Fibroblast of skin of scalp (primary cell): Measurements from ENCODE around the gene SHC3.

ENCODE experiments used
- DNase-seq: peaks from one replicate; pipeline ENCODE4 v3.0.0-alpha.2; 2013

Gene SHC3

DNA sequence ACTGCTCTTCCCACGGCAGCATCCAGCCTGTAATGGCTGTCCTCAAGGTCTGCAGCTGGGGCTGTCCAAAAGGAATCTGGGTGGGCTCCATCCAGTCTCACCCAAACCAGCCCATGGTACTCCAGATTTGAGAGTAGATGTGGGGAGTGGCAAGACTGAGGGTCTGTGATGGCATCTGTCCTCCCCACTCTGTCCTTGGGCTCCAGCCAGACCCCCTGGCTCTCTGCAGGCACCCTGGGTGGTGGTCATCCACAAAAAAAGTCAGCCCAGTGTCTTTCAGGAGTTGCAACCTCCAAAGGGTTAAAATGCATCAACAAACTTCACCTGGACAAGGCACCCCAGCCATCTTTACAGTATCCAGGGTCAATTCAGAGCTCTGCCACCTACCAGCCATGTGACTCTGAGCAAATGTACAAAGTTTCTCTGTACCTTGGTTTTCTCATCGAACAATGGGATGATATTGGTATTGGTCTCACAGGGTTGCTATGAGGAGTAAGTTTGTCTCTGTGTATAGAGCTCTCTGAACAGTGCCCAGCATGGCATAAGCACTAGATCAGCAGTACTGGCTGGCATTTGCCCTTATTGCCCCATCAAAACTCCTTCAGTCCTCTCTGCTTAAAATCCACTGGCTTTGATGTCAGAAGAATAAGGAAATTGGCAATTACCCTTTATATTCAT lies 194.6 kb downstream of the SHC3 start:
- no peak for DNase-seq

DNA sequence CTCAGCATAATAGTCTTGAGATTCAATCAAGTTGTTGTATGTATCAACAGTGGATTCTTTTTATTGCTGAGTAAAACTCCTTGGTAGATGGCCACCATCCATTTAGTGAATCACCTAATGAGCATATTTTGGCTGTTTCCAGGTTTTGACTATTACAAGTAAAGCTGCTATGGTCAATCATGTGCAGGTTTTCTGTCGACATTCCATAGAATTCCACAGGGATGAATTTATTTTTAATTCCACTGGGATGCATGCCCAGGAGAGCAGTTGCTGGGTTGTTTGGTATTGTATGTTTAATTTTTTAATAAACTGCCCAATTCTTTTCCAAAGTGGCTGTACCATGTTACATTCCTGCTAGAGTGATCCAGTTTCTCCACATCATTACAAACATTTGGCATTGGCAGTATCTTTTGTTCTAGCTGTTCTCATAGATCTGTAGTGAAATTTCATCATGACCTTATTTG lies 197.8 kb downstream of the SHC3 start:
- peak; percentile 68 for DNase-seq

DNA sequence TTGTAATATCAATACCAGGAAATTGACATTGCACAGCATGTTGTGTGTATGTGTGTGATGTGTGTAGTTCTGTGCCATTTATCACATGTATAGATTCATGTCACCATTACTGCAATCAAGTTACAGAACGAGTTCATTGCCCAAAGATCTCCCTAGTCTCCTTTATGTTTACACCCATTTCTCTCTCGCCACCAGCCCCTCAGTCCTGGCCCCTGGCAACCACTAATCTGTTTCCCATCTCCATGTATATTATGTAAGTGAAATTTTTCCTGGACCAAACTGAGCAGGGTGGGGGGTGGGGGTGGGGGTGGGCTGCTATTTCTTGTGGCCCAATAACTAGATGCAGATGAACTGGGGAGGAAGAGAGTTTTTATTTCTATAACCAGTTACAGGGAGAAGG lies 198.8 kb downstream of the SHC3 start:
- DNase-seq = no peak

DNA sequence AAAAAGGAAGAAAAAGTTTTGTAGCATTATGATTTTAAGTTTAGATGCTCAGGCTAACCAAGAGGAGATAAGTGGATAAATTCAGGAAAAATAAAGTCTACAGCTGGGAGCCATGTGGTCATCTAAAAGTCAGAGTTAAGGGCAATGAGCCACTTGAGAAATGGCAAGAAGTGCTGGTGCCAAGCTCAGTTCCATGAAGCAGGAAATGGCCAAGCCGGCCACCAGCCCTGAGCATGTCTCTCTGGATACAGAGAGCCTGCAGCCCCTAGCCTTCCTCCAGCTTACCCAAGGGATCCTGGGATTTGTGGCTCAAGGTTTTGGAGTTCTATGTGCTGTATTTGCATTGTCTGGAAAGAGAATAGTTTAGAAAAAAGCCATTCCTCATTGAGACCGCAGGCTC lies 199.6 kb downstream of the SHC3 start:
- no peak for DNase-seq

DNA sequence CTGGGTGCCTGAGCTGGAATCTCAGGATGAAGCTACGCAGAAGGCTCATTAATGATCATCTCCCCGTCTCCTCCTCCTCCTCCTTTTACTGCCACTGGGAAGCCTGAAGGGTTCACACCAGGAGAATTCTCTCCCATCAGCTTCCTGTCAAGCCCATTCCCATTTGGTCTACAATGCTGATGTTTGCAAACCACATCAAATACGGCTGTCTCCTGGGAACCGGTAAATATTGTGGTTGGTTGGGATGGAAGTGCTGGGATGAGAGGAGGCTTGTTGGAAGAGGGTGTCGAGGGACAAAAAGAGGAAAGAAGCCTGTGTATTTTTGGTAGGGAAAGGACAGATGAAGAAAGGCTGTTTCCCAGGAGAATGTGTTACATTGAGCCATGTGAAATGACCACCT lies 200.6 kb downstream of the SHC3 start:
- DNase-seq = no peak

DNA sequence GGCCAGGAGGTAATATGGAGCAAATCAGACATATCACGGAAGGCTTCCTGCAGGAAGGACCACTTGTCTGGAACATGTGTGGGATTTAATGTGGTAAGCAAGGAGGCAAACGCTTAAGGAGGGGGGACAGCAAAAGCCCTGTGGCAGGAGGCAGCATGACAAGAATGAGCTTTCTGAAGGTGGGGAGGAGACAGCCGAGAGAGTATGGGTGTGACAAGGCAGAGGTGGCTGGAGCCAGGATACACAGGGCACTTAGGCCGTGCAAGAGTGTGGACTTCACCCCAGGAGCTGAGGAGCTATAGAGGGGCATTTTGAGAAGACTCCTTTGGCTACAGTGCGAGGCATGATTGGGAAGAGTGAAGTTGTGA lies 201.7 kb downstream of the SHC3 start:
- DNase-seq = no peak

DNA sequence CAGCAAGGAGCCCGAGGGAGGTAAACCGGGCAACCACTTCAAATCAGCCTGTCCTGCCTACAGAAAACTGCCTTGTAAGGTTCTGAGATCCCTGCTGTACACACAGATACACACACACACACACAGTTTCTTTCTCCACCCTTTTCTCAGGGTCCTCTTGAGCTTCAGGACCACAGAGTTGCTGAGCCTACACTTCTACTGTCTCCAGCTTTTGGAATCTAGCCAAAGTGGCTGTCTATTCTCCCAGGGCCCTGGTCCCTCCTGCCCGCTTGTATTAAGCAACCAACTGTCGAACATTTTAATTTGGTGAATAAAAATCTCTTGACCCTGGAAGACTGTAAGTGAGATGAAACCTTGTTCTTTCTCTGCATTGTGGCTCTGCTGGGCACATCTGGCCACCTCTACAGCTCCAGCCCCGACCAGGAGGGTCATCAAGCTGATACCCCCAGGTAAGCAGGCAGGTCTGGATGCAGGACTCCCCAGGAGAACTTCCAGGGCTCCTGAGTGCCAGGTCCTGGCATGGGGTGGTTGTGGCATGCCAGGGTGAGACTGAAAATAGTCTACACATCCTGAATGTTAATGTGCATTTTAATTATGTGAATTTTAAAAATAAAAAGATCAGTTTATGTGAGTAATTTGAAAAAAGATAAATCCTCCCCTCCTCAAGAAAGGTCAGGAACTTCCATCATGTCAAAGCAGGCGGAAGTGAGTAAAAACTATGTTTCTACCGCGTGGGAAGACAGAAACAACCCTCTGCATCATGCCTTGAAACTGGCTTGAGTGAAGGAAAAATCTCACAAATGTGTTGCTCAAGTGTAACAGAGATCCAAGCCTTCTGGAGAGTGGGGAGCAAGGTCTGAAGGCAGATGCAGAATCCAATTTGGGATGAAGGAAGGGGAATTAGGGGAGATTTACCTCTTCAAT lies 202.4 kb downstream of the SHC3 start:
- DNase-seq = no peak

DNA sequence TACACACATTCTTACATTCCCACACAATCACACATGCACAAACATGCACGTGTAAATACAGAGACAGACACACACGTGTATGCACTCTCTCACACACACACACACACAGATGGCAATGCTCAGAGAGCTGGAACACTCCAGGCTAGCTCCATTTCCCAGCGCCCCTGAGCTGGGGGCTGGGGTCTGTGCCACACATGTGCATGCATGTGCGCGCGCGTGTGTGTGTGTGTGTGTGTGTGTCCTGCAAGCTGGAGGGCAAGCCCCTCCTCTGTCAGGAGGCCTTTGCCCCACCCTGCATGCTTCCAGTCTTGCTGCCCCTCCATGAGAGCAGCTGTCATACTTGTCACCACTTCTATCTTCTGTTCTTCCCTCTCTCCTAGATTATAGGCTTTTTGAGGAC lies 204.0 kb downstream of the SHC3 start:
- DNase-seq = no peak

DNA sequence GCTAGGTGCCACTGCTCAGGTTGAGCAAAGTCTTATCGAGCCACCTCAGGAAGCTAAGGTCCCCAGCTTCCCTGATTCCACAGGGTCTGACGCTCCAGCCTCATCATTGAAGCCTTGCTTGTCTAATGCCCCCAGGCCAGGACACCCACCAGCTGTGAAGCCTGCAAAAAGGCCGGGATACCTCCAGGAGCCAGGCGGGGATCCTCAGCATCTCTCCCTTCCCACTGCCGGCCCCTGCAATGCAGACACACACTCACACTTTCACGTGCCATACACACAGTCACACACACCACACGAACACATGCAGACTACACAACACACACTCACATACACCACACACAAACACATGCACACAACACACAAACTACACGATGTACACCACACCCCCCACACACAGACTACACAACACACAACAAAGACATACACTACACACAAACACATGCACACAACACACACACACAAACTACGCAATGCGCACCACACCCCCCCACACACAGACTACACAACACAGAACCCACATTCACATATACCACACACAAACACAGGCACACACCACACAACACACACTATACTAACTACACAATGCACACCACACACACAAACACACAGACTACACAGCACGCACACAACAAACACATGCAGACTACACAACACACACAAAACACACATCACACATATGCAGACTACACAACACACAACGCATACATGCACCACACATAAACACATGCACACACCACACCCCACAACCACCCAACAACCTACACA lies 205.2 kb downstream of the SHC3 start:
- DNase-seq = no peak

DNA sequence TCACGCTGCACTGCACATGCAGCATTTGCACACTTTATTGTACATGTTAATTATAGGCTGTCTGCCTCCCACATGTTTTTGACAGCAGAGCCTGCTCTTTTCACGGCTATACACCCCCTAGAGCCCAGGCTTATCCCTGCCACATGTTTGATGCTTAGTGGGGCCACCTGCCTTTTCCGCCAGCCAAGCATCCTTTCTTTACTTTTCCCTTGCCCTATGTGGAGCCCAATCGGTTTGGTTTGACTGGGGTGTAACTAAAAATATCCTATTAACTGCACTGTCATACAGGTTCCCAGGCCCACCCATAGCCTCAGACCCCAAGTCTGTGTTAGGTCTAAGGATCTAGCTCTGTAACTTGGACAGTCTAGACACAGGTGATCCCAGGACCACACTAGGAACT lies 206.2 kb downstream of the SHC3 start:
- no peak for DNase-seq

DNA sequence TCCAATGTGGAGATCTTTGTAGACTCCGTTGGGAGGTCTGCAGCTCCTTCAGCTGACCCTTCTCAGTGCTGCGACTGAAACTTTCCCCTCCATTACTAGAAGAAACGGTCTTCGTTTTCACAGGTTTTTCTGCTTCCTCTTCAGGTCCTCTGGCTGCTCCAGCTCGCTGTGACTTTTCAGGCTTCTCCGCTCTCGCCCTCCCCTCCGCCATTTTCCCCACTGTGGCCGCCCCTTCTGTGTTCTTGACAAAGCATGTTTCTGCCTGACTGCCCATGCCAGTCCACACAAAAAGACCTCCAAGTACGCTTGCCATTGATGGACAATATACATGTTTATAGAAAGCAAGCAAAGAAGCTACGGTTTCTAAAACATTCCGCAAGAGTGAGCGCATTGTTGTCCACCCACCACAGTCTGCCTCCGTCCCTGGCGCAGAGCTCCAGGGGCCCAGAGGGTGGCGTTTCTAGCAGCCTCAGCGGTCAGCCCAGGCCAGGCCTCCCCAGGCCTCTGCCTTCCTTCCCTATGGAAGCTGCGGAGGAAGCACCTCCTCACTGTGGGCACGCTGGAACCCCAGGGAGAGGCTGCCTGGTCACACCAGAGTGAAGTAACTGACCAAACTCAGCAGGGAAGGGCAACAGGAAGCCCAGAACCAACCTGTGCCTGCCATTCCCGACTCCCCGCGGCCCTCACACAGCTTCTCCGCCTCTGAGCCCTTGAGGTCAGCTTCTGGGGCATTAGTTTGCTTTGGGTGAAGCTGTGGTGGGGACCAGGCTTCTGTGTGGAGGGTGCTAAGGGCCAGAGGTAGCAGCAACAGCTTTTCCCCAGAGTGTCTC lies 207.3 kb downstream of the SHC3 start:
- no peak for DNase-seq

DNA sequence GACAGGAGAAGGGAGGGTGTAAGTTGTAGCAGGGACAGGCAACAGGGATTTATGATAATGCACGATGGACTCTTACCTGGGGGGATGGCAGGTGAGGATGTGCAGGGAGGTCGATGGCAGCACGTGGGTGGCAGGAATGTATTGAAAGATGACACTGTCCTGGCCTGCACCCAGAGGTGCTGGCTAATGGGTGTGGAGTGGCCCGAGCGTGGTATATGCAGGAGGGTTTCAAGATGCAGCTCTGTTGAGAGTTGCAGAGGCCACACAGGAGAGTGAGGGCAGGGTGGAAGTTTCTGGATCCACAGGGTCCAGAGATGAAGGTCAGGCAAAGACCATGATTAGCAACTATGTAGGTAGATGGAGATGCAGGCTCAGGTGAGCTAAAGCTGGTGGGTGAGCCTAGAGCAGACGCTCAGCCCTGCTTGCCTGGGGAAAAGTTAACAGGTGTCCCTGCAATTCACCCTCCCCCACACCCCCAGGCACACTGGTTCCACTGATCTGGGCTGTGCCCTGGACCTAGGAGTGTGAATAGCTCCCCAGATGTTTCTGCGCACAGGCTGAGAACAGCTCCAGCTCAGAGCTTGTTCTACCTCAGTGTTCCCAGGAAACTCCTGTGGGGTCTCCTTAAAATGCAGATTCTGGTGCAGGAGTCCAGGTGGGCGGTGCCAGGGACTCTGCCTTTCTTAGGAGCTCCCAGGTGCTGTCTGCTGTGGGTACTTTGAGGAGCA lies 208.8 kb downstream of the SHC3 start:
- DNase-seq = no peak

DNA sequence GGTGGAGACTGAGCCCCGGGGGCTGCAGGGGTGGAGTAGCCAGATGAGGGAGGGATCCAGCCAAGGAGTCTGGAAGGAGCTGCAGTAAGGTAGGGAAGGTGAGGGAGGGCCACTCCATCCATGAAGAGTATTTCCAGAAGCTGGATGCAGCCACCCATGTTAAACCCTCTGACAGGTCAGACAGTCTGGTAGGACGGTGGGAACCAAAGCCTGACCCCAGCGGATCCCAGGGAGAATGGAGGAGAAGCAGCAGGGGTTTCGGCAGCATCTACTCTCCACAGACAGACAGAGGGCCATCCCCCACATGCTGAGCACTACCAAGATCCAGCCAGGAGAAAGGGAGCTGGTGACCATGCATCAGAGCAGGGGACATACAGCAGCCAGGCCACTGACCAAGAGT lies 209.8 kb downstream of the SHC3 start:
- DNase-seq = no peak

DNA sequence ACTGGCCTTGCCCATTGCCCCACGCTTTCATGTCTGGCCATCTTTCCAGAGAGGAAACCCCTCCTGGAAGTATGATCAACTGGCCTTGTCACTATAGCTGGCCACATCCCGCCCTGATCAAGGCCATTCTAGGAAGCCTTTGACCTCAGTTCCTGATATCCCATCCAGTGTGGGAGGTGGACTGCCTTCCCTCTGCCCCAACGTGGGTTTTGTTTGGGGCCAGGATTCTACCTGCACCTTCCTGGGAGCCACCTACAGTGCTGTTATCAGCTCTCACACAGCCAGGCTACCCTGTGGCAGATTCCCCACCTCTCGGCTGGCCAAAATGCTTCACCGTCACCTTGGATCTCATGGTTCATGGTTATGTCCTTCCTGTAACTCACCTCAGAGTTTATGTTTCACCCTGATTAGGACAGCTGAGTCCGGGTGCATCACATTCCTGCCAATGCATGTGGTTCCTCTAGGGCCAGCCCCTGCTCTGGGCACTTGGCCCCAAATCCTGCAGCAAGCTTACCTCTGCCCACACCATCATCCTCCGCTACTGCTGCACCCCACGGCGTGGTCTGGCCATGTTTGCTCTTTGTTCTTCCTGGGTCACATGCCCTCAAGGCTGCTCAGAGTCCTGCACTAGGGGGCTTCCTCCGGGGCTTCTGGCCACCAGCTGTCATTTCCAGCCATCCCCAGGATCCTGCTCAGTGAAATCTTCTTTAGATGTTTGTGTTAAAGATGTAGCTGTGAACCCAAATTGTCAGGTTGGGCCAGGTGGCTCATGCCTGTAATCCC lies 211.5 kb downstream of the SHC3 start:
- DNase-seq = no peak

DNA sequence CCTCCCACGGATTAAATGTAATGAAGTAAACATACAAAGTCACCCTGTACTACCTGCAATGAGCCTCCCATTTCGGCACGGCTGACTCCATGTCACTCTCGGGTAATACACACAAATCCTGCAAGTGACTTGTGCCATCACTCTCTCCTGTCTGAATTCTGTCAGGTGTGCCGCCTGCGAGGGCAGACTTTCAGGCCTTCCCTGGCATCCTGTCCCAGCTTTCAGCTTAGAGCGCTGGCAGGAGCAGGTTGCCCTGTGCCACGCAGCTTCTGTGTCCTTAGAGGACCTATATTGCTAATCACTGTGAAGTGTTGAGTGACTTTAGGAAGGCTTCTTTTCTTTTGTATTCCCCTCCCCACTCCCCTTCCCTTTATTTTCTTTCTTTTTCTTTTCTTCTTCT lies 213.1 kb downstream of the SHC3 start:
- DNase-seq = no peak

DNA sequence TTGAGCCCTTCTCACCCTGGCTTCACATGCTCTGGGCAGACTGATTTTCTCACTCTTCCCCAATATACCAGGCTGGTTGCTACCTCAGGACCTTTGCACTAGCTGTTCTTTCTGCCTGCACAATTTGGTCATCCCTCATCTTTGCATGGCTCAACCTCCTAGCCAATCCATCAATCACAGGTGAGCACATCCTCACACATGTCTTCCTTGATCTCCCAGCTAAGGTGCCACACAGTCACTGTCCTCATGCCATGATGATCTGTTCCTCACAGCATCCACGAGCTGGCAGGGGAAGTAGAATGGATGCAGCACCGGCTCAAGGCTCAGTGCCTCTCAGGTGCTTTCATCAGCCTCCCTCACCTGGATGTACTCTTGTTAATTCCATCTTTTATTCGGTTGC lies 218.0 kb downstream of the SHC3 start:
- DNase-seq = no peak

DNA sequence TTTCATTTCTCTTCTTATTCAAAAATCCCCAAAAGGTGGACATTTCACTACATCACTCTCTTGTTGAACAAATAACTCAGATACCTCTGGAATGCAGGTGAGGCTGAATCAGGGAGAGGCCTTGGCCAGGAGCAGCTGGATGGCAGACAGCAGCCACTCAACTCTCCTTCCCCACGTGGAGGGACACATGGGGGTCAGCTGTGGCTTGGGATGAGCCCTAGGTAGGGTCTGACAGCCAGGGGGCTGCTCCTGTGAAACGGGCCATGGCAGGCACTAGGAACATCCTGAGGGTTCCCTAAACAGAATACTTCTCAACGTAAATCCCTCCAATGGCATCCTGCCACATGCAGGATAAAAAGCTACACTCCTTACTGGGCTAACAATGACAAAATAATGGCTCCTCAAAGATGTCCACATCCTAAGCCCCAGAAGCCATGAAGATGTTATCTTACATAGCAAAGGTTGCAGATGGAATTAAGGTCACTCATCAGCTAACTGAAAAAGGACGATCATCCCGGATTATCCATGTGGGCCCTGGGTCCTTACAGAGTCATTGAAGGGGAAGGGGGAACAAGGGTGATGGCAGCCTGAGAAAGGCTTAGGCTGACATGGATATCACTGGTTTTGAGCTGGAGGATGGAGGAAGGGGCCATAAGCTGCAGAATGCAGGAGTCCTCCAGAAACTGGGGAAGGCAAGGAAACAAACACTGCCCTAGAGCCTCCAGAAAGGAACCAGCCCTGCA lies 218.7 kb downstream of the SHC3 start:
- no peak for DNase-seq

DNA sequence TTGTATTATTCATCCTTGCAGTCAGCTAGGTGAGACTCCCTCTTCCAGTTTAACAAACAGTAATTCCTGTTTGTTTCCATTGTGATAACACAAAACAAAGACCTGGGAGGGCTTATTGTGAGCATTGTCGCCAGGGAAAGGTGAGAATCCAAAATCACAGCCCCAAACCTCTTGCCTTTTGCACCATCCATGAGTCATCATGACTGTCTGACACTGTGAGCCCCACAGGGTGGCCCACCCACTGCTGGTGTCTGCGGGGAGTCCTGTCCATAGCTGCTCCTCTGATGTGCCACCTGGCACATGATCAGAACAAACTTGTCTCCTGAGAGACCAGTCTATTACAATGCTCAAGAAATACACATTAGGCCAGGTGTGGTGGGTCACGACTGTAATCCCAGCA lies 221.1 kb downstream of the SHC3 start:
- DNase-seq = no peak
